PC-9 (cell line): ENCODE measurements around the gene PALLD.

Experiments
- CTCF ChIP-seq: fragments of 200-600 bp; sonication (generic); conservative IDR thresholded peaks from 2 replicates; pipeline ENCODE4 v1.6.1; 2017; ENCODE audit warnings: mixed run types, antibody characterized with exemption, mild to moderate bottlenecking, moderate library complexity
- EZH2 ChIP-seq: fragments of 200-600 bp; sonication (generic); IDR thresholded peaks from 2 replicates; pipeline ENCODE4 v1.8.0; 2017; ENCODE audit warnings: antibody characterized with exemption, low read depth

GRCh38 chr4:168527560-168527959, 30.7 kb downstream of the PALLD start:
- TF ChIP-seq CTCF, result no peak
- no peak for TF ChIP-seq EZH2
